Subcutaneous abdominal adipose tissue (tissue), 5 donors: Measurements from ENCODE around the gene LRPAP1.
"Not testable (repeated sequence)": the region's sequence is repeated elsewhere in the genome, so short reads cannot be mapped to it uniquely, and the experiment has no call there.

Source experiments
- H3K27ac ChIP-seq: one replicate; pipeline ENCODE4 v1.7.0; 2013; ENCODE audit warnings: low read depth, mild to moderate bottlenecking, inconsistent platforms, low read length, moderate library complexity
- H3K27me3 ChIP-seq, 5 donors: one replicate each; pipeline ENCODE4 v1.7.0; 2013; ENCODE audit warnings: low read length in 5 of 5, inconsistent platforms in 1 of 5; ENCODE audit not compliant: control insufficient read depth in 5 of 5, insufficient read depth in 4 of 5
- H3K36me3 ChIP-seq, 5 donors: one replicate each; pipeline ENCODE4 v1.7.0; 2013; ENCODE audit warnings: low read length in 5 of 5; ENCODE audit not compliant: control insufficient read depth in 5 of 5, insufficient read depth in 5 of 5
- H3K4me1 ChIP-seq, 5 donors: one replicate each; pipeline ENCODE4 v1.7.0; 2013; ENCODE audit warnings: low read length in 5 of 5, mild to moderate bottlenecking in 3 of 5, moderate library complexity in 1 of 5; ENCODE audit not compliant: control insufficient read depth in 5 of 5, insufficient read depth in 5 of 5
- H3K4me3 ChIP-seq, 5 donors: one replicate each; pipeline ENCODE4 v1.7.0; 2013; ENCODE audit warnings: low read length in 5 of 5, low read depth in 1 of 5
- H3K9ac ChIP-seq, 5 donors: one replicate each; pipeline ENCODE4 v1.7.0; 2013; ENCODE audit warnings: low read length in 5 of 5, mild to moderate bottlenecking in 4 of 5, moderate library complexity in 3 of 5
- H3K9me3 ChIP-seq, 5 donors: one replicate each; pipeline ENCODE4 v1.7.0; 2013; ENCODE audit warnings: low read length in 5 of 5; ENCODE audit not compliant: control insufficient read depth in 5 of 5
- donor health status: healthy.
- donor health status: healthy.
- donor health status: healthy.
- donor health status: healthy.
- donor health status: healthy.

The LRPAP1 gene

GRCh38 chr4:3560465-3560864 lies 28.2 kb upstream of the LRPAP1 start:
- not testable (repeated sequence) for H3K36me3 ChIP-seq, H3K27me3 ChIP-seq, H3K4me3 ChIP-seq, H3K27ac ChIP-seq, H3K9me3 ChIP-seq, H3K4me1 ChIP-seq, H3K9ac ChIP-seq

- H3K9ac ChIP-seq = not testable (repeated sequence)
These were observed 27.4 kb upstream of the LRPAP1 start for GRCh38 chr4:3559381-3560290.

GRCh38 chr4:3558514-3558836 lies 26.3 kb upstream of the LRPAP1 start:
- H3K4me1 ChIP-seq, H3K4me3 ChIP-seq, H3K9me3 ChIP-seq: not testable (repeated sequence)

More at GRCh38 chr4:3559381-3560290, 27.4 kb upstream of the LRPAP1 start:
- not testable (repeated sequence) for H3K4me1 ChIP-seq, H3K4me3 ChIP-seq, H3K27me3 ChIP-seq, H3K27ac ChIP-seq, H3K36me3 ChIP-seq, H3K9me3 ChIP-seq

GRCh38 chr4:3557676-3558513 lies 25.7 kb upstream of the LRPAP1 start:
- not testable (repeated sequence) for H3K36me3 ChIP-seq, H3K27me3 ChIP-seq, H3K4me3 ChIP-seq, H3K9me3 ChIP-seq, H3K4me1 ChIP-seq, H3K9ac ChIP-seq, H3K27ac ChIP-seq

More at GRCh38 chr4:3558514-3558836, 26.3 kb upstream of the LRPAP1 start:
- H3K9ac ChIP-seq, H3K27me3 ChIP-seq, H3K36me3 ChIP-seq, H3K27ac ChIP-seq: not testable (repeated sequence)

GRCh38 chr4:3557088-3557492 lies 24.9 kb upstream of the LRPAP1 start:
- H3K9ac ChIP-seq, H3K36me3 ChIP-seq, H3K9me3 ChIP-seq, H3K4me3 ChIP-seq, H3K27ac ChIP-seq, H3K4me1 ChIP-seq, H3K27me3 ChIP-seq: not testable (repeated sequence)

GRCh38 chr4:3556244-3556867 lies 24.1 kb upstream of the LRPAP1 start:
- not testable (repeated sequence) for H3K9me3 ChIP-seq, H3K36me3 ChIP-seq, H3K9ac ChIP-seq, H3K27ac ChIP-seq, H3K4me3 ChIP-seq, H3K4me1 ChIP-seq, H3K27me3 ChIP-seq

- not testable (repeated sequence) for H3K36me3 ChIP-seq, H3K9me3 ChIP-seq, H3K4me1 ChIP-seq, H3K4me3 ChIP-seq, H3K9ac ChIP-seq, H3K27me3 ChIP-seq, H3K27ac ChIP-seq
These were observed 23.3 kb upstream of the LRPAP1 start for GRCh38 chr4:3555459-3556070.

GRCh38 chr4:3551366-3551765 lies 19.1 kb upstream of the LRPAP1 start:
- H3K27ac ChIP-seq, H3K4me3 ChIP-seq, H3K9ac ChIP-seq, H3K27me3 ChIP-seq, H3K9me3 ChIP-seq, H3K36me3 ChIP-seq, H3K4me1 ChIP-seq: not testable (repeated sequence)

- H3K4me3 ChIP-seq, H3K27me3 ChIP-seq, H3K9ac ChIP-seq, H3K27ac ChIP-seq, H3K4me1 ChIP-seq, H3K9me3 ChIP-seq, H3K36me3 ChIP-seq: not testable (repeated sequence)
These were observed 18.6 kb upstream of the LRPAP1 start for GRCh38 chr4:3550792-3551325.

- not testable (repeated sequence) for H3K36me3 ChIP-seq, H3K9me3 ChIP-seq, H3K27me3 ChIP-seq, H3K9ac ChIP-seq, H3K4me1 ChIP-seq, H3K27ac ChIP-seq, H3K4me3 ChIP-seq
These were observed 17.8 kb upstream of the LRPAP1 start for GRCh38 chr4:3550041-3550440.
